HEK293T (cell line): ENCODE data around the gene KHDC4.

Source experiments
- ARNT ChIP-seq: fragments of 450-650 bp; IDR thresholded peaks from 2 replicates; pipeline ENCODE4 v1.6.1; 2017; ENCODE audit warnings: mild to moderate bottlenecking
- BHLHE40 ChIP-seq: fragments of 450-650 bp; IDR thresholded peaks from 2 replicates; pipeline ENCODE4 v1.6.1; 2016; ENCODE audit warnings: mild to moderate bottlenecking, moderate library complexity, borderline replicate concordance
- CTBP1 ChIP-seq: fragments of 450-650 bp; IDR thresholded peaks from 2 replicates; pipeline ENCODE4 v1.6.1; 2016; ENCODE audit warnings: borderline replicate concordance
- ELF4 ChIP-seq: fragments of 450-650 bp; IDR thresholded peaks from 2 replicates; pipeline ENCODE4 v1.6.1; 2017; ENCODE audit warnings: antibody characterized with exemption
- FOXA1 ChIP-seq: fragments of 450-650 bp; IDR thresholded peaks from 2 replicates; pipeline ENCODE4 v1.6.1; 2016; ENCODE audit warnings: mild to moderate bottlenecking
- FOXK2 ChIP-seq: fragments of 450-650 bp; IDR thresholded peaks from 2 replicates; pipeline ENCODE4 v1.6.1; 2016; ENCODE audit warnings: mild to moderate bottlenecking
- FOXM1 ChIP-seq: fragments of 450-650 bp; IDR thresholded peaks from 2 replicates; pipeline ENCODE4 v1.6.1; 2017; ENCODE audit warnings: mild to moderate bottlenecking, borderline replicate concordance
- HDGF ChIP-seq: fragments of 450-650 bp; IDR thresholded peaks from 2 replicates; pipeline ENCODE4 v1.6.1; 2017; ENCODE audit warnings: antibody characterized with exemption, borderline replicate concordance
- NFRKB ChIP-seq: fragments of 450-650 bp; IDR thresholded peaks from 2 replicates; pipeline ENCODE4 v1.6.1; 2016; ENCODE audit warnings: mild to moderate bottlenecking, moderate library complexity
- SP1 ChIP-seq: fragments of 450-650 bp; IDR thresholded peaks from 2 replicates; pipeline ENCODE4 v1.6.1; 2017
- ZNF384 ChIP-seq: fragments of 450-650 bp; IDR thresholded peaks from 2 replicates; pipeline ENCODE4 v1.6.1; 2016

- TF ChIP-seq ZNF384 = no peak
- TF ChIP-seq FOXK2 = no peak
- TF ChIP-seq SP1 = no peak
- TF ChIP-seq BHLHE40 = no peak
- no peak for TF ChIP-seq FOXM1
- no peak for TF ChIP-seq NFRKB
- no peak for TF ChIP-seq FOXA1
- TF ChIP-seq ARNT = no peak
- no peak for TF ChIP-seq ELF4
- TF ChIP-seq HDGF = no peak
- TF ChIP-seq CTBP1 = no peak
Measured at GRCh38 chr1:155975375-155976061, 41.3 kb upstream of the KHDC4 start.
